Smooth muscle cell (in vitro differentiated cells): ENCODE data around the gene LNPEP. TPM values are rescaled to one million over a fixed set of nuclear protein-coding genes. Genes with fewer than 3 reads are reported as not detected.

Experiments
- DNase-seq: peaks from one replicate; lab custom pipeline; 2025; ENCODE audit not compliant: unreplicated experiment; lab: John Stamatoyannopoulos, UW
- H2AFZ ChIP-seq: fragments of 200-600 bp; sonication (generic); 2 replicates; pipeline ENCODE4 v1.6.0; 2016; ENCODE audit warnings: antibody characterized with exemption, low read depth, mild to moderate bottlenecking
- H3F3A ChIP-seq: fragments of 200-600 bp; sonication (generic); 2 replicates; pipeline ENCODE4 v1.6.0; 2017; ENCODE audit warnings: antibody characterized with exemption, low read depth
- H3K27ac ChIP-seq: fragments of 200-600 bp; sonication (generic); 2 replicates; pipeline ENCODE4 v1.5.1; 2016; ENCODE audit warnings: low read depth, mild to moderate bottlenecking
- H3K27me3 ChIP-seq: fragments of 200-600 bp; sonication (generic); 2 replicates; pipeline ENCODE4 v1.6.1; 2016; ENCODE audit warnings: low read depth, mild to moderate bottlenecking
- H3K36me3 ChIP-seq: fragments of 200-600 bp; sonication (generic); 2 replicates; pipeline ENCODE4 v1.5.1; 2016; ENCODE audit warnings: low read depth
- H3K4me1 ChIP-seq: fragments of 200-600 bp; sonication (generic); 2 replicates; pipeline ENCODE4 v1.5.1; 2016; ENCODE audit warnings: low read depth
- H3K4me2 ChIP-seq: fragments of 200-600 bp; sonication (generic); 2 replicates; pipeline ENCODE4 v1.6.0; 2016; ENCODE audit warnings: mild to moderate bottlenecking
- H3K4me3 ChIP-seq: fragments of 200-600 bp; sonication (generic); 2 replicates; pipeline ENCODE4 v1.5.1; 2016; ENCODE audit warnings: mild to moderate bottlenecking
- H3K79me2 ChIP-seq: fragments of 200-600 bp; sonication (generic); 2 replicates; pipeline ENCODE4 v1.6.0; 2016; ENCODE audit warnings: low read depth, mild to moderate bottlenecking
- H3K9ac ChIP-seq: fragments of 200-600 bp; sonication (generic); 2 replicates; pipeline ENCODE4 v1.6.0; 2016; ENCODE audit warnings: low read depth
- H3K9me3 ChIP-seq: fragments of 200-600 bp; sonication (generic); replicated peaks from 2 replicates; pipeline ENCODE4 v1.5.1; 2016; ENCODE audit warnings: low read depth
- H4K20me1 ChIP-seq: fragments of 200-600 bp; sonication (generic); 2 replicates; pipeline ENCODE4 v1.6.0; 2016; ENCODE audit warnings: low read depth
- CTCF ChIP-seq: fragments of 200-600 bp; sonication (generic); IDR thresholded peaks from 2 replicates; pipeline ENCODE4 v1.5.1; 2017; ENCODE audit warnings: borderline replicate concordance, mild to moderate bottlenecking, antibody characterized with exemption; ENCODE audit not compliant: insufficient read depth, poor library complexity, severe bottlenecking
- WGBS: methylation state at CpG from one replicate; pipeline ENCODE4 v1.1.7; 2016; ENCODE audit warnings: low lambda C conversion rate; 5-methylcytosine and 5-hydroxymethylcytosine counted together
- polyA plus RNA-seq: library from polyadenylated mRNA; unstranded; fragments of >200 nt; fragmentation: Nextera tagmentation; extraction: Ambion mirVana; gene quantifications from 2 replicates; pipeline ENCODE4 v1.2.1, GENCODE V29; 2016
- total RNA-seq: library from RNA; depleted of rRNA; stranded (reverse); fragments of >200 nt; gene quantifications from 2 replicates; pipeline ENCODE4 v1.2.3, GENCODE V29; 2014

LNPEP gene
- total and polyA plus RNA-seq, 2 experiments from 2014 or later = 2.3 to 24.3 TPM

DNA sequence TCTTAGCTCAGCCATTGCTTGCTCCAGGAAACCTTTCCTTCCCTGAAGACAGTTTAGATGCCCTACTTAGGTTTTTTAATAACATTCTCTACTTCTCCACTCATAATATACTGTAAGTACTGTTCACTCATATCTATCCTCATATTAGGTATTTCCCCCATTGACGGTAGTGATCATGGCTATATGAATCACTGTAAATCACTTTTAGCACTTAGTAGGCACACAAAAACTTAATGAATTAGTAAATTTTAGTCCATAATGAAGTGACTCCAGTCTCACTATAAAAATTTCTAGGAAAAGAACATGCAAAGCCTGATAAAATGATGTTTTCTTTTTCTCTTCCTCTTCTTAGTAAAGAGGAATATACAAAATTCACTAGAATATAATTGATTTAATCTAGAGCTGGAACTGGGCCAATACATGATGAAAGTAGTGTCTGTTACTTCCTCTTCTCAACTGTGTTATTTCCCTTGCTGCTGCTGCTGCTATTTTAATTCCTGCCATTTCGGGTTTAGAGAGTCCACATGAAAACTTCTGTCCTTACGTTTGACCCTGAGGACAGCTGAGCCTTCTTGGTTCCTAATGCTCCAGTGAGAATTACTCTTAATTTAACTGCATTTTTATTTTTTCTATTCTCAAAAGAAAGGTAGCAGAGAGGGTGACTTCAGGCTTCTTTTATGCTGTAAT lies 73.5 kb downstream of the LNPEP start:
- Histone ChIP-seq H3K4me1 (no peaks in the 10 kb centered on the region), H3K36me3 (no peaks in the 10 kb centered on the region)
- TF ChIP-seq CTCF = no peak

GRCh38 chr5:97009921-97010320 lies 74.0 kb downstream of the LNPEP start:
- Histone ChIP-seq H3K4me2 (no peak overlapping the region), H2AFZ (no peak overlapping the region), H3K27ac (no peak overlapping the region), H3K27me3 (no peaks in the 10 kb centered on the region), H4K20me1 (no peaks in the 10 kb centered on the region), H3K9ac (no peak overlapping the region), H3K79me2 (no peaks in the 10 kb centered on the region), H3F3A (no peaks in the 10 kb centered on the region), H3K36me3 (no peaks in the 10 kb centered on the region), H3K9me3 (no peaks in the 10 kb centered on the region), H3K4me1 (no peaks in the 10 kb centered on the region), H3K4me3 (no peak overlapping the region)
- 87% methylated on average over 1 of the region's 1 CpG for WGBS
- no peak for TF ChIP-seq CTCF
- DNase-seq = no peak

More for the DNA sequence above, 73.5 kb downstream of the LNPEP start:
- Histone ChIP-seq H3K27ac (no peak overlapping the region), H3K79me2 (no peaks in the 10 kb centered on the region), H3K9me3 (no peaks in the 10 kb centered on the region), H3K4me3 (no peak overlapping the region), H2AFZ (no peak overlapping the region), H4K20me1 (no peaks in the 10 kb centered on the region), H3F3A (no peaks in the 10 kb centered on the region), H3K9ac (no peak overlapping the region), H3K4me2 (no peak overlapping the region), H3K27me3 (no peaks in the 10 kb centered on the region)
- no peak for DNase-seq
- WGBS = 84% methylated on average over 3 of the region's 3 CpGs

DNA sequence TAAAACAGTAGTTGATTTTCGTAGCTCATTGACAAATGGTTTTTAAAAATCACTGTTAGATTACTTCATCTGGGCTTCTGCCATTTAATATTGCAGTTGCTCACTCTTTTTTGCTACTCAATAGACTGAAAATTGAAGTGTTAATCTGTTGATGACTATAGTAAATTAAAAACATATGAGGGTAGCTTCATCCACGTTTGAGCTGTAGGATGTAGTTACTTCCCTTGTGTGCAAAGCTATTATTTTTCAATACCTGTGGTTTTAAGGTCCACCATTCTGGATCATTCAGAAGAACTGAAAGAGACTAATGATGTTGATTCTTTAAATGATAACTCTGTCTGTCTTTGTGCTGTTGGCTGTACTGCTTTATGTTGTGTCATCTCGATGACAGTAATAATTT lies 74.7 kb downstream of the LNPEP start:
- H3K4me1 ChIP-seq = no peaks in the 10 kb centered on the region
- no peaks in the 10 kb centered on the region for H3F3A ChIP-seq
- no peaks in the 10 kb centered on the region for H4K20me1 ChIP-seq
- no peak overlapping the region for H3K4me3 ChIP-seq
- H3K27ac ChIP-seq = no peak overlapping the region
- WGBS = 76% methylated on average over 3 of the region's 3 CpGs
- H3K9ac ChIP-seq = no peak overlapping the region
- H3K4me2 ChIP-seq = no peak overlapping the region
- no peaks in the 10 kb centered on the region for H3K27me3 ChIP-seq
- TF ChIP-seq CTCF = no peak
- H3K9me3 ChIP-seq = no peaks in the 10 kb centered on the region
- no peaks in the 10 kb centered on the region for H3K79me2 ChIP-seq
- no peaks in the 10 kb centered on the region for H3K36me3 ChIP-seq
- H2AFZ ChIP-seq = no peak overlapping the region
- DNase-seq = no peak

DNA sequence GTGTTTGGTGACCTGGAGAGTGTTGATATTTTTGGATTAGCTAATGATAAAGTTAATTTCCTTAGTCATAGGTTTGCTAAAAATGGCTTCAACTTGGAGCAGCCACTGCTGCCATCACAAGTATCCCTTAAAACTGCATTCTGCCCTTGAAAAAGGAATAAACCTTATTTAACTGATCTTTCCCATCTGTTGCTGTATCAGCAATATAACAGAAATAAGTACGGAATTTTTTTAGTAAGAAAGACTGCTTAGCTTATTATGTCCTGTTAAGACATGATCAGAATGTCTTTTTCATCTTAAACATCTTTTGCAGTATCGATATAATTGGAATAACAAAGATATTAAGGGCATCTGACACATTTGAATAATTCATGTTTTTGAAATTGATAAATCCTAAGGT lies 75.7 kb downstream of the LNPEP start:
- no peak for TF ChIP-seq CTCF
- no peak overlapping the region for H3K4me3 ChIP-seq
- H3F3A ChIP-seq = no peaks in the 10 kb centered on the region
- no peak overlapping the region for H2AFZ ChIP-seq
- no peaks in the 10 kb centered on the region for H3K36me3 ChIP-seq
- no peak overlapping the region for H3K4me2 ChIP-seq
- WGBS = 94% methylated on average over 2 of the region's 2 CpGs
- no peaks in the 10 kb centered on the region for H3K9me3 ChIP-seq
- H3K27me3 ChIP-seq = no peaks in the 10 kb centered on the region
- no peak overlapping the region for H3K27ac ChIP-seq
- no peak overlapping the region for H3K9ac ChIP-seq
- H4K20me1 ChIP-seq = no peaks in the 10 kb centered on the region
- DNase-seq = no peak
- no peaks in the 10 kb centered on the region for H3K79me2 ChIP-seq
- H3K4me1 ChIP-seq = no peaks in the 10 kb centered on the region
